Right lobe of liver (tissue), 6 donors: ENCODE results near the gene RNF150. TPM values are rescaled to one million over a fixed set of nuclear protein-coding genes. Genes with fewer than 3 reads are reported as not detected.

ENCODE experiments used
- ATAC-seq, 4 donors: fragments of 200-7000 bp; cut with Tn5 transposase; one replicate each; pipeline ENCODE4 v1.9.1; 2020; ENCODE audit warnings: mild to moderate bottlenecking in 4 of 4, moderate library complexity in 4 of 4
- DNase-seq, 3 donors: peaks; one replicate each; pipeline ENCODE4 v3.0.0-alpha.2; 2020
- H3K27ac ChIP-seq, 3 donors: fragments of 200-600 bp; one replicate each; pipeline ENCODE4 v1.8.0; 2022
- H3K27me3 ChIP-seq, 2 donors: fragments of 200-600 bp; one replicate each; pipeline ENCODE4 v1.8.0; 2022
- H3K36me3 ChIP-seq, 4 donors: fragments of 200-600 bp; sonication (generic) in 1 of 4; one replicate each; pipeline versions ENCODE4 v1.5.1 to v1.8.0; 2017 to 2022; ENCODE audit warnings: control low read depth in 1 of 4
- H3K4me1 ChIP-seq, 4 donors: fragments of 200-600 bp; sonication (generic) in 1 of 4; one replicate each; pipeline versions ENCODE4 v1.5.1 to v1.8.0; 2017 to 2022; ENCODE audit warnings: control low read depth in 1 of 4
- H3K4me3 ChIP-seq, 3 donors: fragments of 200-600 bp; one replicate each; pipeline ENCODE4 v1.8.0; 2022
- H3K9me3 ChIP-seq, 4 donors: fragments of 200-600 bp; sonication (generic) in 1 of 4; one replicate each; pipeline versions ENCODE4 v1.5.1 to v1.8.0; 2017 to 2022; ENCODE audit warnings: control low read depth in 1 of 4
- CTCF ChIP-seq, 4 donors: fragments of 200-600 bp in 3 of 4; fragments of 450-650 bp in 1 of 4; IDR thresholded peaks; one replicate each; pipeline versions ENCODE4 v1.5.1 to v1.8.0; 2016 to 2022; ENCODE audit warnings: antibody characterized with exemption in 4 of 4, mild to moderate bottlenecking in 2 of 4
- POLR2A ChIP-seq: fragments of 450-650 bp; IDR thresholded peaks from one replicate; pipeline ENCODE4 v1.6.1; 2017; ENCODE audit warnings: antibody characterized with exemption, mild to moderate bottlenecking
- WGBS: methylation state at CpG from one replicate; pipeline ENCODE4 v1.1.6; 2018; ENCODE audit warnings: low coverage, low lambda C conversion rate; ENCODE audit not compliant: insufficient coverage; ENCODE audit errors: missing lambda C conversion rate; 5-methylcytosine and 5-hydroxymethylcytosine counted together
- intact Hi-C, 2 donors: fragments of 100-400 bp; cut with DNase I; formaldehyde crosslinking; loops; one replicate each; pipeline versions ENCODE4 v1.11.2 to v1.14.1; 2022
- total RNA-seq, 6 experiments: library from RNA; depleted of rRNA in 2 of 6; stranded (reverse); fragments of >200 nt in 2 of 6; fragmentation: NEBNext Ultra II Directional in 3 of 6; extraction: Animal tissue kit (Norgen Biotek cat#: 25700) in 3 of 6; gene quantifications; one replicate each; pipeline versions ENCODE4 v1.1.0 to v1.2.4, GENCODE V29; 2016 to 2023
- donor health status: DM: no; HTN: yes; CAD: no.
- donor health status: DM: no; HTN: no; CAD: no.
- donor health status: DM: no; HTN: no; CAD: no.
- donor health status: DM: no; HTN: yes; CAD: no.
- donor health status: DM: no; HTN: yes; CAD: no.

The RNF150 gene
- total RNA-seq, 6 experiments from 2014 or later, result 1.2 to 1.8 (median 1.5) TPM

GRCh38 chr4:141078871-141079270 is 54.4 kb downstream of the RNF150 start:
- intact Hi-C loops, result no loop called here

GRCh38 chr4:141077611-141078225 is 55.6 kb downstream of the RNF150 start:
- H3K4me3 ChIP-seq, result no peak overlapping the region
- TF ChIP-seq POLR2A (no peak), CTCF (IDR thresholded peaks at IDR 0.05) (no peak)
- no peak for DNase-seq

More at GRCh38 chr4:141078871-141079270, 54.4 kb downstream of the RNF150 start:
- no peak overlapping the region for H3K27ac ChIP-seq
- H3K9me3 ChIP-seq, result no peaks in the 10 kb centered on the region
- DNase-seq (no peak), ATAC-seq (no peak)
- no peaks in the 10 kb centered on the region for H3K4me1 ChIP-seq
- H3K27me3 ChIP-seq, result no peaks in the 10 kb centered on the region
- no peak overlapping the region for H3K4me3 ChIP-seq
- no peak for TF ChIP-seq CTCF (IDR thresholded peaks at IDR 0.05)
- no peak for TF ChIP-seq POLR2A
- H3K36me3 ChIP-seq, result no peaks in the 10 kb centered on the region

GRCh38 chr4:141075553-141075952 is 57.7 kb downstream of the RNF150 start:
- Histone ChIP-seq H3K36me3 (no peaks in the 10 kb centered on the region), H3K9me3 (no peaks in the 10 kb centered on the region), H3K27ac (no peak overlapping the region), H3K27me3 (no peaks in the 10 kb centered on the region), H3K4me3 (no peak overlapping the region), H3K4me1 (no peaks in the 10 kb centered on the region)
- intact Hi-C loops, result no loop called here
- DNase-seq (no peak), ATAC-seq (no peak)
- TF ChIP-seq POLR2A (no peak), CTCF (IDR thresholded peaks at IDR 0.05) (no peak)

More at GRCh38 chr4:141077611-141078225, 55.6 kb downstream of the RNF150 start:
- no peaks in the 10 kb centered on the region for H3K27me3 ChIP-seq
- WGBS, result 67% methylated on average over 1 of the region's 1 CpG
- H3K4me1 ChIP-seq, result no peaks in the 10 kb centered on the region
- H3K27ac ChIP-seq, result no peak overlapping the region
- no peaks in the 10 kb centered on the region for H3K9me3 ChIP-seq
- ATAC-seq, result no peak
- intact Hi-C loops, result no loop called here
- no peaks in the 10 kb centered on the region for H3K36me3 ChIP-seq

GRCh38 chr4:141074098-141074878 is 59.0 kb downstream of the RNF150 start:
- intact Hi-C loops, result no loop called here
- Histone ChIP-seq H3K9me3 (no peaks in the 10 kb centered on the region), H3K4me3 (no peak overlapping the region), H3K36me3 (no peaks in the 10 kb centered on the region), H3K4me1 (no peaks in the 10 kb centered on the region), H3K27ac (no peak overlapping the region), H3K27me3 (no peaks in the 10 kb centered on the region)
- ATAC-seq (no peak), DNase-seq (no peak)
- TF ChIP-seq POLR2A (no peak), CTCF (IDR thresholded peaks at IDR 0.05) (no peak)
- WGBS, result 42% methylated on average over 2 of the region's 4 CpGs
